Measurements from ENCODE around the gene WNT3A. TPM values are rescaled to one million over a fixed set of nuclear protein-coding genes. Genes with fewer than 3 reads are reported as not detected.
A peak's percentile ranks its signal among the peaks of the same experiment; 100 is the strongest.

WNT3A gene
- total RNA-seq, 4 donors from 2014 or later = 2.8 to 6.3 (median 3.8) TPM

DNA sequence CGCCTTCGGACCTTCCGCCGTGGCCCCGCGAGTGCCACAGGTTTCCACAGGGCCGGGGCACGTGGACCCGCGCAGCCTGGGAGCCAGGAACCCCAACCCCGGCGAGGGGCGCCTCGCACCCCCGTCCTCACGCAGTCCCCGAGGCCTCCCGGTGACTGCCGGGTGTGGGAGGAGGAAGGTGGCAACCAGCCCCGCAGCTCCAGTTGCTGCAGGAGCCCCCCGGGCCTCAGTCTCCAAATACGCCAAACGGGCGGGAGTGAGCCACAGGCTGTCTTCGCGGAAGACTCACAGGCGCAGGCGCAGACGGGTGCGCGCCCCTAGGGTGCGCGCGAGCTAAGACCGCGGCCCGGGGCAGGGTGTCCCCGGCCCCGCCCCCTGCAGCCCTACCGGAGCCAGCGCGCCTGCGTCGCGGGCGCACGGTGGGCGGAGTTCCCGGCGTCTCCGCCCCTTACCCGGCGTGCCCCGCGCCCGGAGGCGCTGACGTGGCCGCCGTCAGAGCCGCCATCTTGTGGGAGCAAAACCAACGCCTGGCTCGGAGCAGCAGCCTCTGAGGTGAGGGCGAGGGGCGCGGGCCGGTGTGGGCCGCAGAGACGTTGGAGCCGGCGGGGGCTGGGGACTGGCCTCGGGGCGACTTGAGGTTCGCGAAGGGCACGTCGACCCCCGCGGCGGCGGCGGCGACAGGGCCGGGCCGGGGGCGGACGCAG is 75.6 kb downstream of the WNT3A start, which contains the start of gene ARF1:
Gene ARF1, plus strand, starts transcription at position 495 of the 704 bp plus-strand sequence. CDS start 14,407 bp downstream, outside the sequence.
- H3K4me1 ChIP-seq = peaks cover 52% of the 10 kb centered on the region

DNA sequence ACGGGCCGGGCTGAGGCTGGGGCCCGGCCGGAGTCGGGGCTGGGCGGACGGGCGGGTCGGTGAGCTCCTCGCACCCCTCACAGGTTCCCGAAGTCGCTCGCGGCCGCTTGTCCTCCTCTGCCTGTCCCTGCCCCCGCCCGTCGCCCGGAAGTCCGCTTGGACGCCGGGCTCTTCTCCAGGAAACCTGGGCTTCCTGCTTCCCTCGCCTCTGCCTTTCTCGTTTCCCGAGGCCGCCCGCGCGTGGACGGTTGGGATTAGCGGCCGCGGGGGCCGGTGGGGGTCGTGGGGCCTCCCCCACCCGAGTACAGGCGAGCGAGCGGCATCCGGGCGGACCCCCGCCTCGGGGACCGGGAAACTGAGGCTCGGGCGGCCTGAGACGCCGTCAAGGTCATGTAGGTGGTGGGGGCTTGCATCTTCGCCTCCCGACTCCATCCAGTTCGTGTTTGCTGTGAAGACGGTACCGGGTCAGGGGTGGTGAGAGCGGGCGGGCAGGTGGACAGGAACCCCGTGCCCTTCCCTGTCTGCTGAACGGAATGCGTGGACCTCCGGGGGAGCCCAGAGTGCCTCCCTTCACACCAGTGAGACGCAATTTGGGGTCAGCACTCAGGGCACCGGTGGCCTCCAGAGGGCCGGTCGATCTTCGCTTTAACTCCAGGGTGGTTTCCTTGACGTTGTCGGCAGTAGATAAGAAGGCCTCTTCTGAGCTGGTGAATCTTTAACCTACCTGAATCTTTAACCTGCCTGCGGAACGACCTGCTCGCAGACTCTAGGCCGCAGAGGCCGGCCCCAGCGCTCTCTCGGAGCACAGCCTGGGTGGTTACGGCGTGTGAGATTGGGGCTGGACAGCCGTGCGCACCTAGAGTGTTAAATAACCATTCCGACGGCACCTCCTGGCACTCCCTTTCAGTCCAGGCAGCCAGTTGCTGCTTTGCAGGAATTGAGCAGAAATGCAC is 76.4 kb downstream of the WNT3A start:
- Histone ChIP-seq H3K9me3 (no peaks in the 10 kb centered on the region), H3K27ac (peak overlapping the region; percentile 98), H3K4me3 (peak overlapping the region; percentile 97), H3K36me3 (no peaks in the 10 kb centered on the region), H3K4me1 (peaks cover 60% of the 10 kb centered on the region), H3K27me3 (no peaks in the 10 kb centered on the region)
- TF ChIP-seq POLR2AphosphoS5 (IDR thresholded peaks at IDR 0.05) = no peak
- TF ChIP-seq, protein P1, sequence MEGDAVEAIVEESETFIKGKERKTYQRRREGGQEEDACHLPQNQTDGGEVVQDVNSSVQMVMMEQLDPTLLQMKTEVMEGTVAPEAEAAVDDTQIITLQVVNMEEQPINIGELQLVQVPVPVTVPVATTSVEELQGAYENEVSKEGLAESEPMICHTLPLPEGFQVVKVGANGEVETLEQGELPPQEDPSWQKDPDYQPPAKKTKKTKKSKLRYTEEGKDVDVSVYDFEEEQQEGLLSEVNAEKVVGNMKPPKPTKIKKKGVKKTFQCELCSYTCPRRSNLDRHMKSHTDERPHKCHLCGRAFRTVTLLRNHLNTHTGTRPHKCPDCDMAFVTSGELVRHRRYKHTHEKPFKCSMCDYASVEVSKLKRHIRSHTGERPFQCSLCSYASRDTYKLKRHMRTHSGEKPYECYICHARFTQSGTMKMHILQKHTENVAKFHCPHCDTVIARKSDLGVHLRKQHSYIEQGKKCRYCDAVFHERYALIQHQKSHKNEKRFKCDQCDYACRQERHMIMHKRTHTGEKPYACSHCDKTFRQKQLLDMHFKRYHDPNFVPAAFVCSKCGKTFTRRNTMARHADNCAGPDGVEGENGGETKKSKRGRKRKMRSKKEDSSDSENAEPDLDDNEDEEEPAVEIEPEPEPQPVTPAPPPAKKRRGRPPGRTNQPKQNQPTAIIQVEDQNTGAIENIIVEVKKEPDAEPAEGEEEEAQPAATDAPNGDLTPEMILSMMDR (IDR thresholded peaks at IDR 0.05) = no peak
- TF ChIP-seq POLR2A (IDR thresholded peaks at IDR 0.05) = no peak
- WGBS = 0% methylated on average over 3 of the region's 79 CpGs
- peak in 1 of 2 donors; percentile 84 for DNase-seq (ENCODE audit: low spot score in 2 of 2)

More for the DNA sequence above, 75.6 kb downstream of the WNT3A start, which contains the start of gene ARF1:
- Histone ChIP-seq H3K4me3 (peak within 1 kb of the TSS; percentile 97), H3K9me3 (no peaks in the 10 kb centered on the region), H3K27me3 (no peaks in the 10 kb centered on the region), H3K27ac (peak within 1 kb of the TSS; percentile 98), H3K36me3 (no peaks in the 10 kb centered on the region)
- WGBS = 0% methylated on average over 17 of the region's 87 CpGs
- TF ChIP-seq EP300 (IDR thresholded peaks at IDR 0.05) = no peak
- peak in 2 of 3 donors; percentile 80 to 84 for TF ChIP-seq POLR2AphosphoS5 (IDR thresholded peaks at IDR 0.05)
- TF ChIP-seq POLR2A (IDR thresholded peaks at IDR 0.05) = peak; percentile 69 to 96
- TF ChIP-seq, protein P1 (IDR thresholded peaks at IDR 0.05) = peak in 1 of 2 donors; percentile 22
- peak; percentile 92 for DNase-seq (ENCODE audit: low spot score in 2 of 2)

DNA sequence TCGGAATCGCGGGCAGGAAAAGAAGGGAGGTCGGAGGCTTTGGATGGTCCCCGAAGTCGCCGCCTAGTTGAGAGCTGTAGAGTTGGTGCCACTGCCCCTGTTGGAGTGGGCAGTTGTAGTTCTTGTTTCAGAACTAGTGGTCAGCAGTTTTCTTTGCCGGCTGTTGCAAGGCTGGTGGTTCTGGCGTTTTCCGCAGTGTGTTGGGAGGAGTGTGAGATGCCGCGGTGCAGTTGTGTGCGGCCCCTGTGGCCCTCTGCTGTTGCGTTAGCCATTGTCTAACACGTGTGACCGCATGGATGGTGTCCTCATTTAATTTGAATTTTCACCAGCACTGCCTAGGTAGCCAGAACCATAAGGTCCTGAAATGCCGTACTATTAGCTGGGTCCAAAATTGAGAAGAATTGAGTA is 77.1 kb downstream of the WNT3A start:
- WGBS = 1% methylated on average over 17 of the region's 17 CpGs

DNA sequence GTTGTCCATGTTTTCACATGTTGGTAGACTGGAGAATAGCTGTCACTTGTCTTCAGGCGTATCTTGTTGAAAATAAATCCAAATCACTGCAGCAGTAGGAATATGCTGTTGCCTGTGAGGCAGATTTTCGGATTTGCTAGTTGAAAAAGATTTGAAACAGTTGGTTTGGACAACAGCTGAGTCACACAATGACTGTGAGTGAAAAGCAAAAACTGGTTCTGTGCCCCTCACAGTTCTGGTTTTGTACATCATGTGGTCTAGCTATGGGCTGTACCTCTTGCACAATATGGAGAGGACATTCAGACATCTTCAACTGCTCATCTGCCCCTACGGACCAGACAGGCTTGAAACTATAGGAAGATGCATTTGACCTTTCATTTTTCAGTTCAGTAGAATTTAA is 77.5 kb downstream of the WNT3A start:
- H3K9me3 ChIP-seq = no peaks in the 10 kb centered on the region
- no peaks in the 10 kb centered on the region for H3K27me3 ChIP-seq
- no peak for TF ChIP-seq EP300 (IDR thresholded peaks at IDR 0.05)
- TF ChIP-seq POLR2A (IDR thresholded peaks at IDR 0.05) = peak in 1 of 2 donors; percentile 54
- peak overlapping the region; percentile 98 for H3K27ac ChIP-seq
- peak overlapping the region; percentile 97 for H3K4me3 ChIP-seq
- H3K36me3 ChIP-seq = no peaks in the 10 kb centered on the region
- WGBS = 11% methylated on average over 3 of the region's 3 CpGs
- H3K4me1 ChIP-seq = peaks cover 71% of the 10 kb centered on the region
- no peak for DNase-seq (ENCODE audit: low spot score in 2 of 2)

More for the DNA sequence above, 77.1 kb downstream of the WNT3A start:
- H3K4me1 ChIP-seq = peaks cover 67% of the 10 kb centered on the region
- H3K27ac ChIP-seq = peak overlapping the region; percentile 98
- H3K4me3 ChIP-seq = peak overlapping the region; percentile 97
- no peaks in the 10 kb centered on the region for H3K27me3 ChIP-seq
- TF ChIP-seq, protein P1 (IDR thresholded peaks at IDR 0.05) = no peak
- no peak for TF ChIP-seq POLR2AphosphoS5 (IDR thresholded peaks at IDR 0.05)
- no peak for TF ChIP-seq EP300 (IDR thresholded peaks at IDR 0.05)
- TF ChIP-seq POLR2A (IDR thresholded peaks at IDR 0.05) = no peak
- H3K36me3 ChIP-seq = no peaks in the 10 kb centered on the region
- no peaks in the 10 kb centered on the region for H3K9me3 ChIP-seq
- DNase-seq (ENCODE audit: low spot score in 2 of 2) = no peak

DNA sequence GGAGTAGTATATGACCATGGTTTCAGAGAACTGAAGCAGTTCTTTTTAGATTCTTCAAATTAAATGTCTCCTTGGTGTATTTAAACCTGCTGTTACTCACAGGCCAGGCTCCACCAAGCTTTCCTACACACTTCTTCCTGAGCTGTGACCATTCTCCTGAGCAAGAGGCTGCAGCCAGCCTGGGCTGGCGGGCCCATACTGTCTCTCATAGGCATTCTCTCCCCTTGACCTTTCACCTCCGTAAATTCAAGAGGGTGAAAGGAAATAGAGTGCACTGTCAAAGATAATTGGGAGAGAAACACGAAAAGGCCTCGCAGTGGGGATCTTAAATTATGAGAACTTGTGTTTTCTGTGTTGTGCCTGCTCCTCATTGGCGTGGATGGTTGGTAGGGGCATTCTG is 78.0 kb downstream of the WNT3A start:
- Histone ChIP-seq H3K27ac (peak overlapping the region; percentile 49), H3K9me3 (no peaks in the 10 kb centered on the region)
- WGBS = 42% methylated on average over 5 of the region's 5 CpGs

More for the DNA sequence above, 78.0 kb downstream of the WNT3A start:
- DNase-seq (ENCODE audit: low spot score in 2 of 2) = no peak
- Histone ChIP-seq H3K4me3 (peak overlapping the region; percentile 97), H3K4me1 (peaks cover 76% of the 10 kb centered on the region), H3K36me3 (no peaks in the 10 kb centered on the region), H3K27me3 (no peaks in the 10 kb centered on the region)
- TF ChIP-seq, protein P1 (IDR thresholded peaks at IDR 0.05) = no peak
- TF ChIP-seq EP300 (IDR thresholded peaks at IDR 0.05) (no peak), POLR2A (IDR thresholded peaks at IDR 0.05) (no peak), POLR2AphosphoS5 (IDR thresholded peaks at IDR 0.05) (no peak)
